K562 (cell line): Measurements from ENCODE around the gene SRGN. TPM values are rescaled to one million over a fixed set of nuclear protein-coding genes. Genes with fewer than 3 reads are reported as not detected.

Experiments used
- ATF1 ChIP-seq, 2 experiments: fragments of 450-650 bp in 1 of 2; IDR thresholded peaks; 2 replicates each; pipeline ENCODE4 v1.6.1; 2016; ENCODE audit warnings: missing compliant biosample characterization in 1 of 2, missing genetic modification characterization in 1 of 2
- C11orf30 ChIP-seq: fragments of 450-650 bp; IDR thresholded peaks from 2 replicates; pipeline ENCODE4 v1.6.1; 2016; ENCODE audit warnings: low read depth, mild to moderate bottlenecking
- CREB1 ChIP-seq, 2 experiments: sonication (generic) in 1 of 2; formaldehyde crosslinking in 1 of 2; IDR thresholded peaks; 2 replicates each; pipeline versions ENCODE4 v1.6.1 to v1.8.0; 2012 to 2022; ENCODE audit warnings: inconsistent platforms in 1 of 2, mild to moderate bottlenecking in 1 of 2, missing genetic modification reagents in 1 of 2, moderate library complexity in 1 of 2
- CREM ChIP-seq: IDR thresholded peaks from 2 replicates; pipeline ENCODE4 v1.6.1; 2014; ENCODE audit warnings: antibody characterized with exemption, low read depth
- DACH1 ChIP-seq: fragments of 450-650 bp; IDR thresholded peaks from 2 replicates; pipeline ENCODE4 v1.6.1; 2018; ENCODE audit not compliant: partially characterized antibody
- ESRRB ChIP-seq: fragments of 250-450 bp; sonication (Bioruptor Pico); IDR thresholded peaks from 2 replicates; pipeline ENCODE4 v1.5.0; 2020; ENCODE audit warnings: mild to moderate bottlenecking, moderate library complexity, borderline replicate concordance
- FOXM1 ChIP-seq, 2 experiments: fragments of 450-650 bp in 1 of 2; sonication (generic) in 1 of 2; formaldehyde crosslinking in 1 of 2; IDR thresholded peaks; 2 replicates each; pipeline versions ENCODE4 v1.6.1 to v1.9.0; 2017 to 2022; ENCODE audit warnings: low read depth in 2 of 2, mild to moderate bottlenecking in 2 of 2, missing genetic modification reagents in 1 of 2, moderate library complexity in 1 of 2
- KDM5B ChIP-seq: fragments of 200-600 bp; sonication (generic); IDR thresholded peaks from 2 replicates; pipeline ENCODE4 v1.6.1; 2012; ENCODE audit warnings: low read depth, mild to moderate bottlenecking, moderate library complexity, low read length, control low read depth, inconsistent platforms; ENCODE audit not compliant: insufficient replicate concordance
- MTA3 ChIP-seq: fragments of 450-650 bp; formaldehyde crosslinking; IDR thresholded peaks from 2 replicates; pipeline ENCODE4 v1.6.1; 2017; ENCODE audit warnings: mild to moderate bottlenecking, borderline replicate concordance
- NFE2 ChIP-seq: IDR thresholded peaks from 2 replicates; pipeline ENCODE4 v1.6.1; 2014; ENCODE audit warnings: antibody characterized with exemption, low read depth
- NFIC ChIP-seq: fragments of 450-650 bp; IDR thresholded peaks from 2 replicates; pipeline ENCODE4 v1.6.1; 2017; ENCODE audit warnings: mild to moderate bottlenecking, inconsistent platforms
- NR4A1 ChIP-seq, 2 experiments: fragments of 250-450 bp in 1 of 2; fragments of 450-650 bp in 1 of 2; sonication (Bioruptor Pico) in 1 of 2; IDR thresholded peaks; 2 replicates each; pipeline versions ENCODE4 v1.4.0 to v1.6.1; 2016 to 2020; ENCODE audit warnings: mild to moderate bottlenecking in 2 of 2, missing compliant biosample characterization in 1 of 2, missing genetic modification characterization in 1 of 2, moderate library complexity in 1 of 2
- POLR2H ChIP-seq: IDR thresholded peaks from 2 replicates; pipeline ENCODE4 v1.6.1; 2016; ENCODE audit warnings: missing genetic modification characterization, low read depth, mild to moderate bottlenecking, control low read depth, missing compliant biosample characterization, moderate library complexity
- TARDBP ChIP-seq: fragments of 450-650 bp; IDR thresholded peaks from 2 replicates; pipeline ENCODE4 v1.6.1; 2016
- ZFX ChIP-seq: sonication (generic); formaldehyde crosslinking; IDR thresholded peaks from 2 replicates; pipeline ENCODE4 v1.8.0; 2022; ENCODE audit warnings: mild to moderate bottlenecking, missing genetic modification reagents, moderate library complexity
- ZNF316 ChIP-seq: fragments of 450-650 bp; IDR thresholded peaks from 2 replicates; pipeline ENCODE4 v1.6.1; 2016
- polyA plus RNA-seq, 8 experiments: library from polyadenylated mRNA; depleted of rRNA in 4 of 8; stranded (reverse) in 5 of 8; unstranded in 3 of 8; fragments of >200 nt; fragmentation: Nextera tagmentation in 2 of 8; fragmentation: Illumina TruSeq in 1 of 8; extraction: Ambion mirVana in 2 of 8; extraction: Trizol in 1 of 8; gene quantifications; 2 replicates each; pipeline versions ENCODE4 v1.2.1 to v1.2.3, GENCODE V29; 2011 to 2014; ENCODE audit warnings: inconsistent platforms in 1 of 8, missing spikeins in 1 of 8
- total RNA-seq, 7 experiments: library from RNA; depleted of rRNA in 6 of 7; stranded (reverse); fragments of >200 nt in 6 of 7; fragmentation: Illumina TruSeq in 2 of 7; extraction: Trizol in 2 of 7; gene quantifications; 2 replicates each; pipeline versions ENCODE4 v1.2.1 to v1.2.3, GENCODE V29; 2011 to 2021; ENCODE audit warnings: low replicate concordance in 1 of 7
- TF ChIP-seq, protein P1 (sequence below), 3 experiments: fragments of 200-800 bp in 1 of 3; fragments of 250-450 bp in 1 of 3; fragments of 450-650 bp in 1 of 3; sonication (Bioruptor Pico) in 1 of 3; sonication (Bioruptor generic) in 1 of 3; formaldehyde crosslinking in 1 of 3; IDR thresholded peaks; 2 replicates each; pipeline versions ENCODE4 v1.6.1 to v1.8.0; 2016 to 2022; ENCODE audit warnings: mild to moderate bottlenecking in 2 of 3, missing genetic modification characterization in 2 of 3, missing compliant biosample characterization in 1 of 3, moderate library complexity in 1 of 3
- TF ChIP-seq, protein P2 (sequence below): IDR thresholded peaks from 2 replicates; pipeline ENCODE4 v1.6.1; 2016; ENCODE audit warnings: missing genetic modification characterization, missing compliant biosample characterization
- TF ChIP-seq, protein P3 (sequence below), 2 experiments: fragments of 450-650 bp; conservative IDR thresholded peaks; 2 replicates each; pipeline ENCODE4 v1.6.1; 2017; ENCODE audit warnings: mild to moderate bottlenecking in 2 of 2, moderate library complexity in 2 of 2

The SRGN gene
- total and polyA plus RNA-seq, 9 of the 15 experiments (the other 6 are each of a cell fraction or from before 2014, with no cell fraction given): 136 to 304 (median 180) TPM

DNA sequence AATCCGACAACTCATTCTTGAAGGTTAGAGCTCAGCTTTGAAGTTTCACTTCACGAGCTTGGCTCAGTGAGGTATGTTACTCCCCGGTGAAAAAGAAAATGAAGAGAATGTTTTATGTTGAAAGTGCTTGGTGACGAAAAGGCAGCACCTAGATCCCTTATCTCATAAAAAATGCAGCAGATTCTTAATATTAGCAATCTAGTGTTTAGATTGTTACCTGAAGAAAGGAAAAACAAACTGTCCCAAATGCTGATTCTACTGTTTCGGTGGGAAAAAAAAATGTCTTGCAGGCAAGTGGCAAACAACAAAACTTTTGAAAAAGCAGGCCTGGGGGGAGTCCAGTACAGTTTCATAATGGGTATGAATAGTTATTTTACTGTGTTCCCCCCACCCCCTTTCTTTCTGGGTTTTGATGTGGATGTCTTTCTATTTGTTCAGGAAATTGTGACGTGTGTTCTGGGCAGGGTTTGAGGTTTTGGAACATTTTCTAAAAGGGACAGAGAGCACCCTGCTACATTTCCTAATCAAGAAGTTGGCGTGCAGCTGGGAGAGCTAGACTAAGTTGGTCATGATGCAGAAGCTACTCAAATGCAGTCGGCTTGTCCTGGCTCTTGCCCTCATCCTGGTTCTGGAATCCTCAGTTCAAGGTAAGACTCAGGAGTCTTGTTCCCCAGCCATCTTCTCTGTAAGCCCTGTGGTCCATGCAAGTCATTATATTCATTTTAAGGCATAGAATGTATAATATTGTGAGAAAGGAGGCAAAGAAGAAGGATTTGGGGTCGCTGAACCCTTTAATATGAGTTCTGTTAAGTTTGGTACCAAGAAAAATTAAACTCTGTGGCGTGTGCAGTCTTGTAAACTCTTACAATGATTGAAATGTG, at the start of gene SRGN (continued):
- TF ChIP-seq, protein P1, sequence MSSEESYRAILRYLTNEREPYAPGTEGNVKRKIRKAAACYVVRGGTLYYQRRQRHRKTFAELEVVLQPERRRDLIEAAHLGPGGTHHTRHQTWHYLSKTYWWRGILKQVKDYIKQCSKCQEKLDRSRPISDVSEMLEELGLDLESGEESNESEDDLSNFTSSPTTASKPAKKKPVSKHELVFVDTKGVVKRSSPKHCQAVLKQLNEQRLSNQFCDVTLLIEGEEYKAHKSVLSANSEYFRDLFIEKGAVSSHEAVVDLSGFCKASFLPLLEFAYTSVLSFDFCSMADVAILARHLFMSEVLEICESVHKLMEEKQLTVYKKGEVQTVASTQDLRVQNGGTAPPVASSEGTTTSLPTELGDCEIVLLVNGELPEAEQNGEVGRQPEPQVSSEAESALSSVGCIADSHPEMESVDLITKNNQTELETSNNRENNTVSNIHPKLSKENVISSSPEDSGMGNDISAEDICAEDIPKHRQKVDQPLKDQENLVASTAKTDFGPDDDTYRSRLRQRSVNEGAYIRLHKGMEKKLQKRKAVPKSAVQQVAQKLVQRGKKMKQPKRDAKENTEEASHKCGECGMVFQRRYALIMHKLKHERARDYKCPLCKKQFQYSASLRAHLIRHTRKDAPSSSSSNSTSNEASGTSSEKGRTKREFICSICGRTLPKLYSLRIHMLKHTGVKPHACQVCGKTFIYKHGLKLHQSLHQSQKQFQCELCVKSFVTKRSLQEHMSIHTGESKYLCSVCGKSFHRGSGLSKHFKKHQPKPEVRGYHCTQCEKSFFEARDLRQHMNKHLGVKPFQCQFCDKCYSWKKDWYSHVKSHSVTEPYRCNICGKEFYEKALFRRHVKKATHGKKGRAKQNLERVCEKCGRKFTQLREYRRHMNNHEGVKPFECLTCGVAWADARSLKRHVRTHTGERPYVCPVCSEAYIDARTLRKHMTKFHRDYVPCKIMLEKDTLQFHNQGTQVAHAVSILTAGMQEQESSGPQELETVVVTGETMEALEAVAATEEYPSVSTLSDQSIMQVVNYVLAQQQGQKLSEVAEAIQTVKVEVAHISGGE (CRISPR knock-in tag; IDR thresholded peaks at IDR 0.05): peak in 1 of 3 experiments; percentile 16; a peak in 1 of 6 replicates
- TF ChIP-seq ZNF316 (peak; percentile 69), NR4A1 (CRISPR knock-in tag; IDR thresholded peaks at IDR 0.05) (no peak), NR4A1 (tag; IDR thresholded peaks at IDR 0.05) (no peak), DACH1 (peak; percentile 25), KDM5B (peak; percentile 83), ZFX (0 out of 2 replicates have a peak, but pooled peaks have one; percentile 15), CREB1 (IDR thresholded peaks at IDR 0.05) (peak; percentile 49; the same call in 1 of the 2 replicates), CREB1 (CRISPR knock-in tag; IDR thresholded peaks at IDR 0.05) (peak; percentile 55; the same call in 1 of the 2 replicates), CREM (peak; percentile 76), NFE2 (peak; percentile 30), POLR2H (tag) (peak; percentile 61), NFIC (peak; percentile 43), ATF1 (CRISPR knock-in tag; IDR thresholded peaks at IDR 0.05) (no peak), ATF1 (tag; IDR thresholded peaks at IDR 0.05) (peak; percentile 89), MTA3 (peak; percentile 79; the same call in 1 of the 2 replicates), TARDBP (no peak), C11orf30 (peak; percentile 67; the same call in 1 of the 2 replicates), ESRRB (0 out of 2 replicates have a peak, but pooled peaks have one; percentile 32), FOXM1 (IDR thresholded peaks at IDR 0.05; ENCODE audit: low read depth) (peak; percentile 29; the same call in 1 of the 2 replicates), FOXM1 (CRISPR knock-in tag; IDR thresholded peaks at IDR 0.05; ENCODE audit: low read depth) (no peak)
- TF ChIP-seq, protein P2, sequence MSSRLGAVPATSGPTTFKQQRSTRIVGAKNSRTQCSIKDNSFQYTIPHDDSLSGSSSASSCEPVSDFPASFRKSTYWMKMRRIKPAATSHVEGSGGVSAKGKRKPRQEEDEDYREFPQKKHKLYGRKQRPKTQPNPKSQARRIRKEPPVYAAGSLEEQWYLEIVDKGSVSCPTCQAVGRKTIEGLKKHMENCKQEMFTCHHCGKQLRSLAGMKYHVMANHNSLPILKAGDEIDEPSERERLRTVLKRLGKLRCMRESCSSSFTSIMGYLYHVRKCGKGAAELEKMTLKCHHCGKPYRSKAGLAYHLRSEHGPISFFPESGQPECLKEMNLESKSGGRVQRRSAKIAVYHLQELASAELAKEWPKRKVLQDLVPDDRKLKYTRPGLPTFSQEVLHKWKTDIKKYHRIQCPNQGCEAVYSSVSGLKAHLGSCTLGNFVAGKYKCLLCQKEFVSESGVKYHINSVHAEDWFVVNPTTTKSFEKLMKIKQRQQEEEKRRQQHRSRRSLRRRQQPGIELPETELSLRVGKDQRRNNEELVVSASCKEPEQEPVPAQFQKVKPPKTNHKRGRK (tag): 0 out of 2 replicates have a peak, but pooled peaks have one; percentile 50
- TF ChIP-seq, protein P3, sequence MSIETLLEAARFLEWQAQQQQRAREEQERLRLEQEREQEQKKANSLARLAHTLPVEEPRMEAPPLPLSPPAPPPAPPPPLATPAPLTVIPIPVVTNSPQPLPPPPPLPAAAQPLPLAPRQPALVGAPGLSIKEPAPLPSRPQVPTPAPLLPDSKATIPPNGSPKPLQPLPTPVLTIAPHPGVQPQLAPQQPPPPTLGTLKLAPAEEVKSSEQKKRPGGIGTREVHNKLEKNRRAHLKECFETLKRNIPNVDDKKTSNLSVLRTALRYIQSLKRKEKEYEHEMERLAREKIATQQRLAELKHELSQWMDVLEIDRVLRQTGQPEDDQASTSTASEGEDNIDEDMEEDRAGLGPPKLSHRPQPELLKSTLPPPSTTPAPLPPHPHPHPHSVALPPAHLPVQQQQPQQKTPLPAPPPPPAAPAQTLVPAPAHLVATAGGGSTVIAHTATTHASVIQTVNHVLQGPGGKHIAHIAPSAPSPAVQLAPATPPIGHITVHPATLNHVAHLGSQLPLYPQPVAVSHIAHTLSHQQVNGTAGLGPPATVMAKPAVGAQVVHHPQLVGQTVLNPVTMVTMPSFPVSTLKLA (conservative IDR thresholded peaks at IDR 0.05): peak; percentile 24 to 53; a peak in 1 of 4 replicates
